Stimulated activated CD4-positive, alpha-beta T cell treated with anti-CD3 and anti-CD28 coated beads, TNF-alpha, amount 100 ng/mL, for 1 hour (primary cell): Measurements from ENCODE around the gene PTPRM.
"Not testable (repeated sequence)": the region's sequence is repeated elsewhere in the genome, so short reads cannot be mapped to it uniquely, and the experiment has no call there.

Experiments
- DNase-seq, 3 donors: peaks; one replicate each; pipeline ENCODE4 v3.0.0-alpha.2; 2020; ENCODE audit warnings: low read depth in 3 of 3, low spot score in 1 of 3

PTPRM gene

GRCh38 chr18:8406186-8406867, 839.2 kb downstream of the PTPRM start:
- DNase-seq: no peak

- no peak for DNase-seq
These were observed 839.7 kb downstream of the PTPRM start for GRCh38 chr18:8406868-8407250.

GRCh38 chr18:8409151-8409550, 842.0 kb downstream of the PTPRM start:
- no peak for DNase-seq

DNA sequence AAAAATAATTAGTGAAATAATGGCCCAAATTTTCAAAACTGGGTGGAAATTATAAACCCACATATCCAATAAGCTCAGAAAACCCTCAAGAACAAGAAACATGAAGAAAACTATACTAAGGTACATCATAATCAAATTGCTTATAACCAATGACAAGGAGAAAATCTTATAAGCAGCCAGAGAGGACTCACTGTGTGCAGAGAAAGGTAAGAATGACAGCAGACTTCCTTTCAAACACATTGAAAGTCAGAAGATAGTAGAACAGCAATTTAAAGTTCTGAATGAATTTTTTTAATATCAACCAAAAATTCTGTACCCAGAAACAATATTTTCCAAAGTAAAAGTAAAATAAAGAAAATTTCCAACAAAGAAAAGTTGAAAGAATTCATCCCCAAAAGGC, 844.4 kb downstream of the PTPRM start:
- no peak for DNase-seq

DNA sequence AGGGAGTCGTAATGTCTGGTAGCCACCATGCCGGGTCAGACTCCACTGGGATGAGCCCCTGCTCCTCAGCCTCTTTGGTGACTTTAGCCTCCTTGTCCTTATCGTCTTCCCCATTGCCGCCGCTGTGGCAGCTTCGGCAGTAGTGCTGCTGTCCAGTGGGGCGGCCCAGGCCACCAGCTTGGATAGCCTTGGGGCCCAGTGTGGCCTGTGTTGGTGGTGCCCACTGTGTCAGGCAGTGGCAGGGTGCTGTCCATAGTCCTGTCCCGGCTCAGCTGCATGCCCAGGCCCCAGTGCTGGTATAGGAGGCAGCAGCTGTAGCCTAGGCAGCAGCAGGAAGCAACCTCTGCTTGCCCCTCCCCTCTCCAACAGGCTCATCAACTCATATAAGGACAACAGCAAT, 845.0 kb downstream of the PTPRM start:
- no peak for DNase-seq

DNA sequence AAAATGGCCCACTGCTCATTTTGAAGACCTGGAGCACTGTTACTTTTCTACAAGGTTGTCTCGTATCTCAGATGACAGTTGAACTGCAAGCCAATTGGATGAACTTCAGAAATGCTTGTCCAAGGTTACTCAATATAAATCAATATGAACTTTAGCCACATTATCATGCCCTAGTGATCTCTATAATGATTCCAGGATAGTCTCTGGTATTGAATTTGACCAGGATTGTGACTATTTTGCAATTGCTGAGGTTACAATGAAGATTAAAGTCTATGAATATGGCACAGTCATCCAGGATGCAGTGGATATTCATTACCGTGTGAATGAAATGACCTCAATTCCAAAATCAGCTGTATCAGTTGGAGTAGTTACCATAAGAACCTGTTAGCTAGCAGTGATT, 846.1 kb downstream of the PTPRM start:
- no peak for DNase-seq

DNA sequence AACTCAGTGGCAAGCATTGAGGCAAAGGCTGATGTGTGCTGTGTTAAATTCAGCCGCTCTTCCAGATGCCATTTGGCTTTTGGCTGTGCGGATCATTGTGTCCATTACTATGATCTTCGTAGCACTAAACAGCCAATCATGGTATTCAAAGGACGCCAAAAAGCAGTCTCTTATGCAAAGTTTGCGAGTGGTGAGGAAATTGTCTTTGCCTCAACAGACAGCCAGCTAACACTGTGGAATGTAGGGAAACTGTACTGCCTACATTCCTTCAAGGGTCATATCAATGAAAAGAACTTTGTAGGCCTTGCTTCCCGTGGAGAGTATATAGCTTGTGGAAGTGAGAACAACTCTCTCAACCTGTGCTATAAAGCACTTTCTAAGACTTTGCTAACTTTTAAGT, 846.6 kb downstream of the PTPRM start:
- no peak for DNase-seq

- no peak for DNase-seq
These were observed 849.3 kb downstream of the PTPRM start for GRCh38 chr18:8416212-8417019.

DNA sequence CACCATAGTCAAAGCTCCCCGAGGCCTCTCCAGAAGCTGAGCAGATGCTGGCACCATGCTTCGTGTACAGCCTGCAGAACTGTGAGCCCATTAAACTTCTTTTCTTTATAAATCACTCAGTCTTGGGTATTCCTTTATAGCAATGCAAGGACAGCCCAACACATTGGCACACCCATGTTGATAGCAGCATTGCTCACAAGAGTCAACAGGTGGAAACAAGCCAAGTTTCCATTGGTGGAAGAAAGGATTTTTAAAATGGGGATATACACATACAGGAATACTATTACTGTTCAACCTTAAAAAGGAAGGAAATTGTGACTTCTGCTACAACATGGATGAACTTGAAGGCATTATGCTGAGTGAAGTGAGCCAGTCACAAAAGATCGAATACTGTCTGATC, 855.3 kb downstream of the PTPRM start:
- no peak for DNase-seq

- DNase-seq: no peak
These were observed 856.0 kb downstream of the PTPRM start for GRCh38 chr18:8423051-8423557.

GRCh38 chr18:8424481-8424880, 857.4 kb downstream of the PTPRM start:
- DNase-seq: no peak

DNA sequence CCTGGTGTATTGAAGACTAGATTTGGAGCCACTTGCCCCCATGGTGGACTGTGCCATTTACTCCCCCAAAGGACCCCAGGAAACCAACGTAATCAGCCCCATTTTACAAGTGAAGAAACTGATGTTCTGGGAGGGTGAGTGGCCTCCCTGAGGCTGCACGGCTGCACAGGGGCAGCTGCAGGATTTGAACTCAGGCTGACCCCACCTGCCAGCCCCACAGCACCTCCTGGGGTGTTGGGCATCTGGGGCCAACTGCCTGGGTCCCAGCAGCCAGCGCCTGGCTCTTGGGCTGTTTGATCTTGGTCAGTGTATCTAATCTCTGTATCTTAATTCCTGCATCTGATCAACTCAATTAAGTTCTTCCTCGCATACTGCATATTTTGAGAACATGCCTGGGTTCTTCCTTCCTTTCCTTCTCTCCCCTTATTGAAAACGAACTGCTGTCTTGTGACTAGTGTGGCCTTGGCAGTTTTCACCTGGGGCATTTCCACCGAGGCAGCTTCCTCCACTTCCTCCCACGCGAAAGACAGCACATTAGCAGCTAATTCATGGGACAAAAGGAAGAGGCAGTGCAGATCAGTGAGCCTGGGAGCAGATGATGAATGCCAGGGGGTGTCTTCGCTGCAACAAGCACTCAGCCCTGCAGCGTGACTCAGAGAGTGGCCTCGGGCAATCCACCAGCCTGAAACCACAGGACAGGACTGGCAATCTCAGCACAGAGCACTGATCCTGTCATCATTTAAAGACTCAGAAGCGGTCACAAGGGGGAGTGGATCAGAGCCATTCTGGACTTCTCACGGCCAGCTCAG, 858.0 kb downstream of the PTPRM start:
- no peak for DNase-seq

- peak in 1 of 3 donors; percentile 2 for DNase-seq
These were observed 859.3 kb downstream of the PTPRM start for GRCh38 chr18:8426401-8426800.

DNA sequence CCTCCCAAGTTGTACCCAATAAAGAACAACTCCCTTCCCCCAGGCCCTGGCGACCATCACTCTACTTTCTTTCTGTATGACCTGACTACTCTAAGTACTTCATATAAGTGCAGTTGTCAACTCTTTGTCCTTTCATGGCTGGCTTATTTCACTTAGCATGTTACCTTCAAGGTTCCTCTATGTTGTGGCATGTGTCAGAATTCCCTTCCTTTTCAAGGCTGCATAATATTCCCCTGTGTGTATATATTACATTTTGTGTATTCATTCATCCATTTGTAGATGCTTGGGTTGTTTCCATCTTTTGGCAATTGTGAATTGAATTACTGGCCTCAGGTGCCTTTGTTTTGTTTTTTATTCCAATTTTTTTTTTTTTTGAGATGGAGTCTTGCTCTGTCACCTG, 860.2 kb downstream of the PTPRM start:
- no peak for DNase-seq

DNA sequence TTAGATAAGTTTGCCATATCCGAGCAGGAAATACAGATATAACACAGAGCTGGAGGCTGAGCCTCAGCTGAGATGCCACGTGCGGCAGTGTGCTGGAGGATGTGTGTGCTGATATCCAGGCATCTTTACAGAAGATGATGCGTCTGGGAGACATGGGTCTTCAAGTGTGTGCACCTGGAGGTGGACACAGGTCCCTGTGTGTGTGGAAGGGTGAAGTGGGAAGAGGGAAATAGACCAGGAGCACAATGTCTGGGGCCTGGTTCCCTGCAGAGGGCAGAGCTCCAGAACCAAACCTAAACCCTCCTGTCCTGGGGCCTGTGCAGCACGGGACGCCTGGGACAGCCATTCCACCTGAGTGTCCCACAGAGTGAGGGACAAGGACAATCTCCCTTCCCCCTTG, 861.8 kb downstream of the PTPRM start:
- DNase-seq: no peak

DNA sequence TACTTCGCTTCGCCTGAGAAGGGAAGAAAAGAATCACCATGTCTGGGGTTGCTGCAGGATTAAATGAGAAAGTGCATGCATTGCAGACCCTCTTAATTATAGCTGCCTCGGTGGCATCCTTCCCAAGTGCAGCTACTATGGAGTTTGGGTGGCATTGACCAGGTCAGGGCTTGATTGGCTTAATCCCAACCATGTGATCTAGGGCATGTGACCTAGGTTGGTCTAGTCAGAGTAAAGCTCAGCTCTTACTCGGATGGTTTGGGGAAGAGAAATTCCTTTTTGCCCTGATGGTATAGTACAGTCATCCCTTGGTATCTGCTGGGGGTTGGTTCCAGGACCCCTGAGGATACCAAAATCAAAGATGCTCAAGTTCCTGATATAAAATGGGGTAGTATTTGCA, 863.9 kb downstream of the PTPRM start:
- DNase-seq: no peak

DNA sequence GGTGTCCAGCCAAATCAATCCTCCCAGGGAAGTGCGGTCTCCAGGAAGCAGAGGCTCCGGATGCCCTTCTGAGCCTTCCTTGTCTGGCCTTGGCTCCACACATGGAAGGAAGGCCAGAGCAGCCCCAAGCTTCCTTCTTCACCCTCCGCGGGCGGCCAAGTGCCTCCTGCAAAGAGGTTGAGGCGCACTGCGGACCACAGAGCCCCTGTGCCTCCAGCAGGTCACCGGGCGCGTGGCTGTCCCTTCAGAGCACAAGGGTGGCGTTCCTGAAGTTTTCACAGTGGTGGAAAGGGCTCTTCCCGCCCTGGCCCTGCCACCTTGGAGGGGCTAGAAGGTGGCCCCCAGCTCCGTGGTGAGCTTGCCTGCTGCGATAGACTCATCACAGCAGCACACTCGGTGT, 866.2 kb downstream of the PTPRM start:
- no peak for DNase-seq

GRCh38 chr18:8433771-8434170, 866.7 kb downstream of the PTPRM start:
- no peak for DNase-seq

DNA sequence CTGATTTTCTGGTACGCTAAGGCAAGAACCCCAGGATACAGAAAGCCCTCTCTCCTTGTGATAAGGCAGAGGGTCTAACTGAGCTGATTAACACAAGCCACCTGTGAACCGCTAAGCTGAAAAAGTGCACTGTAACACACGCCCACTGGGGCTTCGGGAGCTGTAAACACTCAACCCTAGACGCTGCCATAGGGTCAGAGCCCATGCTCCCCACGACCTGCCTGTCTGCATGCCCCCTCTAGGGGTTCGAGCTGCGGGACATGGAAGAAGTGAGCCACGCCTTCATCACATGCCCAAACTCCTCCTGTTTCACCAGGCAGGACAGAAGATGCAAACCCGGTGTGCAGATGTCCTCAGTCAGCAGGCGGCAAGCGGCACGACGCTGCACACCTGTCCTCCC, 868.3 kb downstream of the PTPRM start:
- no peak for DNase-seq

GRCh38 chr18:8439055-8439454, 871.9 kb downstream of the PTPRM start:
- DNase-seq: no peak

DNA sequence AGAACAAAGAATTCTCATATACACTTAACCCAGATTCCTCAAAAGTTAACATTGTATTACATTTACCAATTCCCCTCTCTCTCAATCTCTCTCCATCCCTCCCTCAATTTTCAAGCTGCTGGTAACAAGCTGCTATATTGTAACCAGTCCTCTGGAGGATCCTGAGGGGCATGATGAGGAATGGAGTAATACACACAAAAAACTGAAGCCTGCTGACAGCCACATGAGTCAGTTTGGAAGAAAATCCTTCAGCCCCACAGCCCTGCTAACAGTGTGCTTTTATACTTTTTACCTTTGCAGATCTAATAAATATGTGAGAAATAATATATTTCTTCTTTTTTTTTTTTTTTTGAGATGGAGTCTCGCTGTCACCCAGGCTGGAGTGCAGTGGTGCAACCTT, 876.4 kb downstream of the PTPRM start:
- DNase-seq: no peak

DNA sequence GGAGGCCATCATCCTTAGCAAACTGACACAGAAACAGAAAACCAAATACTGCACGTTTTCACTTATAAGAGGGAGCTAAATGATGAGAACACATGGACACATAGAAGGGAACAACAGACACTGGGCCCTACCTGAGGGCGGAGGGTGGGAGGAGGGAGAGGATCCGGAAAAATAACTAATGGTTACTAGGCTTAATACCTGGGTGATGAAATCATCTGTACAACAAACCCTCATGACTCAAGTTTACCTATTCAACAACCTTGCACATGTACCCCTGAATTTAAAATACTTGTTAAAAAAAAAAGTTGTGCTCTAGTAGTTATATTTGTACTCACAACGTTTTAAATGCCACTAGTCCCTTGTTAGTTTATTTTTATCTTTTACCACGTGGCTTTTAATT, 879.8 kb downstream of the PTPRM start:
- DNase-seq: not testable (repeated sequence)
